GM21717 (cell line): ENCODE results near the gene TTC9C.
"Not testable (repeated sequence)": the region's sequence is repeated elsewhere in the genome, so short reads cannot be mapped to it uniquely, and the experiment has no call there.

ENCODE experiments used
- ATAC-seq: cut with Tn5 transposase; IDR thresholded peaks from one replicate; pipeline ENCODE4 v1.9.1; 2021; ENCODE audit warnings: mild to moderate bottlenecking, moderate library complexity; ENCODE audit not compliant: unreplicated experiment

Gene TTC9C

GRCh38 chr11:62709247-62710000 is 18.9 kb upstream of the TTC9C start:
- ATAC-seq, result peak; percentile 66

GRCh38 chr11:62710001-62710345 is 18.3 kb upstream of the TTC9C start:
- ATAC-seq, result no peak

- ATAC-seq, result no peak
Observed at GRCh38 chr11:62712276-62712812, 15.9 kb upstream of the TTC9C start.

GRCh38 chr11:62712861-62713260 is 15.4 kb upstream of the TTC9C start:
- no peak for ATAC-seq

GRCh38 chr11:62713343-62713742 is 14.9 kb upstream of the TTC9C start:
- ATAC-seq, result no peak

- no peak for ATAC-seq
Observed at GRCh38 chr11:62715150-62716130, 12.8 kb upstream of the TTC9C start.

- no peak for ATAC-seq
Observed at GRCh38 chr11:62716206-62716605, 12.1 kb upstream of the TTC9C start.

GRCh38 chr11:62716816-62717215 is 11.5 kb upstream of the TTC9C start:
- no peak for ATAC-seq

GRCh38 chr11:62719302-62719978 is 8.8 kb upstream of the TTC9C start:
- ATAC-seq, result no peak

- ATAC-seq, result no peak
Observed at GRCh38 chr11:62721994-62722393, 6.3 kb upstream of the TTC9C start.

GRCh38 chr11:62724171-62724570 is 4.1 kb upstream of the TTC9C start:
- no peak for ATAC-seq

- ATAC-seq, result no peak
Observed at GRCh38 chr11:62725646-62726045, 2.6 kb upstream of the TTC9C start.

GRCh38 chr11:62726156-62726914 is 2.0 kb upstream of the TTC9C start:
- peak; percentile 4 for ATAC-seq

- ATAC-seq, result no peak
Observed at GRCh38 chr11:62726915-62727164, 1.4 kb upstream of the TTC9C start.

- peak; percentile 63 for ATAC-seq
Observed at GRCh38 chr11:62727165-62727871, 968 bp upstream of the TTC9C start, which contains the start of gene HNRNPUL2. Gene HNRNPUL2 (minus strand): TSS chr11:62727457. CDS start chr11:62727156, 301 bp downstream.

- peak; percentile 53 for ATAC-seq
Observed at GRCh38 chr11:62727872-62728170, 465 bp upstream of the TTC9C start.

- ATAC-seq, result not testable (repeated sequence)
Observed at GRCh38 chr11:62730076-62730475, 1.8 kb downstream of the TTC9C start.

- no peak for ATAC-seq
Observed at GRCh38 chr11:62732830-62733229, 4.5 kb downstream of the TTC9C start.

GRCh38 chr11:62737196-62737595 is 8.9 kb downstream of the TTC9C start:
- ATAC-seq, result no peak

- ATAC-seq, result no peak
Observed at GRCh38 chr11:62747475-62748160, 19.3 kb downstream of the TTC9C start.
